Trophoblast cell (in vitro differentiated cells and primary cell): ENCODE results near the gene GNA12.

Source experiments
- DNase-seq, 2 donors: peaks; one replicate each; pipeline ENCODE4 v3.0.0-alpha.2; 2016
- H2AFZ ChIP-seq: 2 replicates; pipeline ENCODE4 v1.6.1; 2013; ENCODE audit warnings: low read length, moderate library complexity, mild to moderate bottlenecking; ENCODE audit not compliant: insufficient read depth, poor library complexity
- H2AK5ac ChIP-seq: 2 replicates; pipeline ENCODE4 v1.6.1; 2013; ENCODE audit warnings: mild to moderate bottlenecking, low read length
- H2BK120ac ChIP-seq: 2 replicates; pipeline ENCODE4 v1.6.1; 2013; ENCODE audit warnings: low read length, mild to moderate bottlenecking, moderate library complexity; ENCODE audit not compliant: insufficient read depth, poor library complexity
- H2BK12ac ChIP-seq: 2 replicates; pipeline ENCODE4 v1.6.1; 2013; ENCODE audit warnings: mild to moderate bottlenecking, low read length, moderate library complexity
- H2BK5ac ChIP-seq: 2 replicates; pipeline ENCODE4 v1.6.1; 2013; ENCODE audit warnings: low read length, low read depth, moderate library complexity, mild to moderate bottlenecking; ENCODE audit not compliant: poor library complexity
- H3K14ac ChIP-seq: 2 replicates; pipeline ENCODE4 v1.6.1; 2013; ENCODE audit warnings: mild to moderate bottlenecking, low read length
- H3K18ac ChIP-seq: 2 replicates; pipeline ENCODE4 v1.6.1; 2013; ENCODE audit warnings: mild to moderate bottlenecking, low read length
- H3K23ac ChIP-seq: 2 replicates; pipeline ENCODE4 v1.6.1; 2013; ENCODE audit warnings: low read length
- H3K27ac ChIP-seq: 2 replicates; pipeline ENCODE4 v1.5.1; 2013; ENCODE audit warnings: low read depth, mild to moderate bottlenecking, inconsistent platforms, low read length, moderate library complexity
- H3K27me3 ChIP-seq: 2 replicates; pipeline ENCODE4 v1.6.1; 2013; ENCODE audit warnings: inconsistent platforms, mild to moderate bottlenecking, low read length, moderate library complexity; ENCODE audit not compliant: insufficient read depth
- H3K36me3 ChIP-seq, 2 experiments: 1 replicate in 1 of 2; 2 replicates in 1 of 2; pipeline ENCODE4 v1.6.1; 2013; ENCODE audit warnings: low read length in 2 of 2, mild to moderate bottlenecking in 2 of 2, moderate library complexity in 1 of 2; ENCODE audit not compliant: insufficient read depth in 2 of 2, control insufficient read depth in 1 of 2
- H3K4ac ChIP-seq: 2 replicates; pipeline ENCODE4 v1.6.1; 2013; ENCODE audit warnings: low read depth, mild to moderate bottlenecking, low read length, moderate library complexity
- H3K4me1 ChIP-seq, 2 experiments: 1 replicate in 1 of 2; 2 replicates in 1 of 2; pipeline ENCODE4 v1.6.1; 2013; ENCODE audit warnings: low read length in 2 of 2, mild to moderate bottlenecking in 2 of 2, moderate library complexity in 1 of 2; ENCODE audit not compliant: insufficient read depth in 2 of 2, control insufficient read depth in 1 of 2
- H3K4me2 ChIP-seq: 2 replicates; pipeline ENCODE4 v1.6.1; 2013; ENCODE audit warnings: inconsistent platforms, mild to moderate bottlenecking, low read length, moderate library complexity
- H3K4me3 ChIP-seq: 2 replicates; pipeline ENCODE4 v1.5.1; 2013; ENCODE audit warnings: mild to moderate bottlenecking, low read depth, low read length, inconsistent platforms
- H3K79me1 ChIP-seq: one replicate; pipeline ENCODE4 v1.6.1; 2013; ENCODE audit warnings: low read length
- H3K79me2 ChIP-seq: 2 replicates; pipeline ENCODE4 v1.6.1; 2013; ENCODE audit warnings: low read length, mild to moderate bottlenecking; ENCODE audit not compliant: control insufficient read depth, insufficient read depth, poor library complexity
- H3K9ac ChIP-seq: 2 replicates; pipeline ENCODE4 v1.6.1; 2013; ENCODE audit warnings: mild to moderate bottlenecking, low read length
- H3K9me3 ChIP-seq: 2 replicates; pipeline ENCODE4 v1.6.1; 2013; ENCODE audit warnings: low read depth, mild to moderate bottlenecking, control low read depth, inconsistent platforms, low read length; ENCODE audit not compliant: insufficient read depth
- H4K12ac ChIP-seq: 2 replicates; pipeline ENCODE4 v1.6.1; 2013; ENCODE audit warnings: low read depth, mild to moderate bottlenecking, low read length, moderate library complexity
- H4K8ac ChIP-seq: 2 replicates; pipeline ENCODE4 v1.6.1; 2013; ENCODE audit warnings: low read depth, mild to moderate bottlenecking, low read length, moderate library complexity
- H4K91ac ChIP-seq: one replicate; pipeline ENCODE4 v1.6.1; 2013; ENCODE audit warnings: low read depth, mild to moderate bottlenecking, low read length, moderate library complexity
- WGBS: extraction: QIAGEN DNeasy Blood & Tissue Kit; methylation state at CpG from one replicate; pipeline ENCODE4 v1.1.7; 2013; ENCODE audit warnings: missing lambda C conversion rate; ENCODE audit not compliant: insufficient read length, insufficient coverage; ENCODE audit errors: extremely low coverage; 5-methylcytosine and 5-hydroxymethylcytosine counted together

Gene GNA12

GRCh38 chr7:2851497-2851896 lies 7.4 kb upstream of the GNA12 start:
- H4K12ac ChIP-seq = no peak overlapping the region
- no peak overlapping the region for H2BK120ac ChIP-seq
- DNase-seq = no peak
- H3K4me2 ChIP-seq = no peak overlapping the region
- no peak overlapping the region for H2BK5ac ChIP-seq
- peaks cover under 1% of the 10 kb centered on the region for H3K9me3 ChIP-seq
- H2AFZ ChIP-seq = no peak overlapping the region
- H3K23ac ChIP-seq = no peak overlapping the region
- H2BK12ac ChIP-seq = no peak overlapping the region
- H2AK5ac ChIP-seq = no peak overlapping the region
- no peak overlapping the region for H3K14ac ChIP-seq
- H3K27ac ChIP-seq = no peak overlapping the region
- H3K36me3 ChIP-seq = no peaks in the 10 kb centered on the region
- H3K18ac ChIP-seq = no peak overlapping the region
- H4K8ac ChIP-seq = no peak overlapping the region
- H4K91ac ChIP-seq = no peak overlapping the region
- no peaks in the 10 kb centered on the region for H3K27me3 ChIP-seq
- H3K79me1 ChIP-seq = no peaks in the 10 kb centered on the region
- H3K4me3 ChIP-seq = no peak overlapping the region
- H3K79me2 ChIP-seq = no peaks in the 10 kb centered on the region
- H3K4ac ChIP-seq = no peak overlapping the region
- H3K4me1 ChIP-seq = no peaks in the 10 kb centered on the region
- WGBS = no CpG with 5 or more reads among the region's 2 CpGs
- no peak overlapping the region for H3K9ac ChIP-seq

DNA sequence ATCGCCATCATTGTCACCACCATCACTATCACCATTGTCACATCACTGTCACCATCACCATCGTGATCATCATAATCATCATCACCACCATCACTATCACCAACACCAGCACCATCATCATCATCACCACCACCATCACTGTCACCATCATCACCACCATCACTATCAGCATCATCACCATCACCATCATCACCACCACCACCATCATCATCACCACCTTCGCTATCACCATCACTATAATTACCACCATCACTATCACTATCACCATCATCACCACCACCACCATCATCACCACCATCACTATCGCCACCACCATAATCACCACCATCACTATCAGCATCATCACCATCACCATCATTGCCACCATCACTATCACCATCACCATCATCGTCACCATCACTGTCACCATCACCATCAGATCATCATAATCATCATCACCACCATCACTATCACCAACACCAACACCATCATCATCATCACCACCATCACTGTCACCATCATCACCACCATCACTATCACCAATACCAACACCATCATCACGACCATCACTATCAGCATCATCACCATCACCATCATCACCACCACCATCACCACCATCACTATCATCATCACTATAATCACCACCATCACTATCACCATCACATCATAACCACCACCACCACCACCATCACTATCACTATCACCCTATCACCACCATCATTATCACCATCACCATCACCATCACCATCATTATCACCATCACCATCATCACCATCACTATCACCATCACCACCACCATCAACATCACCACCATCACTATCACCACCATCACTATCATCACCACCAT lies 6.0 kb upstream of the GNA12 start:
- H3K4me3 ChIP-seq = peak overlapping the region; percentile 1
- H2AK5ac ChIP-seq = no peak overlapping the region
- no peak overlapping the region for H2BK120ac ChIP-seq
- no peak overlapping the region for H3K4ac ChIP-seq
- no peak overlapping the region for H3K27ac ChIP-seq
- no peak overlapping the region for H4K8ac ChIP-seq
- H4K91ac ChIP-seq = no peak overlapping the region
- H3K14ac ChIP-seq = no peak overlapping the region
- no peak overlapping the region for H2BK12ac ChIP-seq
- no peak overlapping the region for H3K4me2 ChIP-seq
- H3K18ac ChIP-seq = no peak overlapping the region
- DNase-seq = no peak
- no peaks in the 10 kb centered on the region for H3K36me3 ChIP-seq
- H2AFZ ChIP-seq = no peak overlapping the region
- H3K79me1 ChIP-seq = no peaks in the 10 kb centered on the region
- H3K79me2 ChIP-seq = no peaks in the 10 kb centered on the region
- no peak overlapping the region for H3K23ac ChIP-seq
- H2BK5ac ChIP-seq = no peak overlapping the region
- no peaks in the 10 kb centered on the region for H3K27me3 ChIP-seq
- H4K12ac ChIP-seq = no peak overlapping the region
- H3K4me1 ChIP-seq = no peaks in the 10 kb centered on the region
- no peak overlapping the region for H3K9ac ChIP-seq
- WGBS = no CpG with 5 or more reads among the region's 6 CpGs
- no peaks in the 10 kb centered on the region for H3K9me3 ChIP-seq

GRCh38 chr7:2845034-2845592 lies 1.0 kb upstream of the GNA12 start:
- H3K4ac ChIP-seq = no peak overlapping the region
- H4K8ac ChIP-seq = peak overlapping the region; percentile 34
- H2BK120ac ChIP-seq = no peak overlapping the region
- H3K79me2 ChIP-seq = peaks cover 26% of the 10 kb centered on the region
- H3K36me3 ChIP-seq = peaks cover 10 to 11% of the 10 kb centered on the region in 2 experiments
- H3K9me3 ChIP-seq = no peaks in the 10 kb centered on the region
- H2BK5ac ChIP-seq = peak overlapping the region; percentile 22
- no peak overlapping the region for H3K14ac ChIP-seq
- no CpG with 5 or more reads among the region's 14 CpGs for WGBS
- H3K4me2 ChIP-seq = peak overlapping the region; percentile 84
- H3K79me1 ChIP-seq = peaks cover 23% of the 10 kb centered on the region
- H3K23ac ChIP-seq = no peak overlapping the region
- no peak overlapping the region for H3K9ac ChIP-seq
- no peaks in the 10 kb centered on the region for H3K27me3 ChIP-seq
- H3K4me3 ChIP-seq = no peak overlapping the region
- DNase-seq = no peak
- H3K18ac ChIP-seq = no peak overlapping the region
- H2AK5ac ChIP-seq = no peak overlapping the region
- no peak overlapping the region for H2BK12ac ChIP-seq
- no peak overlapping the region for H4K12ac ChIP-seq
- H3K4me1 ChIP-seq = peaks cover 9 to 16% of the 10 kb centered on the region in 2 experiments
- H4K91ac ChIP-seq = no peak overlapping the region
- H2AFZ ChIP-seq = peak overlapping the region; percentile 26
- peak overlapping the region; percentile 75 for H3K27ac ChIP-seq

DNA sequence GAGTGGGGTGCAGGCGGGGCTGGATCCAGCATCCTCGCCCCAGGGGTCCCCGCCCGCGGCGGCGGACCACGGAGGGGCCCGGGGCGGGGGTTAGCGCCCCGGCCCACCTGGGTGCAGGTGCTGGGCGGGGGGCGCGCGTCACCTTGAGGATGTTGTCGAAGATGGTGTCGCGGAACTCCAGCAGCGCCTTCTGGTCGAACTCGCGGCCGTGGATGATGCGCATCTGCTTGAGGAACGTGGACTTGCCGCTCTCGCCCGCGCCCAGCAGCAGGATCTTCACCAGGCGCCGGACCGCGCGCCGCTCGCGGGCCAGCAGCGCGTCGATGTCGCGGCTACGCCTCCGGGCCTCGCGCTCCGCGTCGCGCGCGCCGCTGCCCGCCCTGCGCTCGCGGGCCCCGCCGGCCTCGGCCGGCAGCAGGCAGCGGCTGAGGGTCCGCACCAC lies 376 bp downstream of the GNA12 start:
- no peak overlapping the region for H2BK12ac ChIP-seq
- H4K12ac ChIP-seq = no peak overlapping the region
- H3K4me3 ChIP-seq = peak overlapping the region; percentile 90
- H3K4ac ChIP-seq = peak overlapping the region; percentile 100
- H3K79me2 ChIP-seq = peaks cover 32% of the 10 kb centered on the region
- H3K27me3 ChIP-seq = no peaks in the 10 kb centered on the region
- no CpG with 5 or more reads among the region's 64 CpGs for WGBS
- peak; percentile 47 to 60 for DNase-seq
- no peak overlapping the region for H3K23ac ChIP-seq
- H2AFZ ChIP-seq = peak overlapping the region; percentile 48
- peaks cover 23% of the 10 kb centered on the region for H3K79me1 ChIP-seq
- no peaks in the 10 kb centered on the region for H3K9me3 ChIP-seq
- peak overlapping the region; percentile 87 for H4K91ac ChIP-seq
- peak overlapping the region; percentile 59 for H4K8ac ChIP-seq
- H3K4me2 ChIP-seq = peak overlapping the region; percentile 58
- H2BK5ac ChIP-seq = peak overlapping the region; percentile 53
- H2BK120ac ChIP-seq = peak overlapping the region; percentile 75
- peaks cover 12 to 16% of the 10 kb centered on the region in 2 experiments for H3K36me3 ChIP-seq
- H3K14ac ChIP-seq = peak overlapping the region; percentile 95
- peak overlapping the region; percentile 69 for H3K27ac ChIP-seq
- peak overlapping the region; percentile 51 for H2AK5ac ChIP-seq
- peak overlapping the region; percentile 95 for H3K9ac ChIP-seq
- peaks cover 9 to 16% of the 10 kb centered on the region in 2 experiments for H3K4me1 ChIP-seq
- H3K18ac ChIP-seq = peak overlapping the region; percentile 99
